Putamen (tissue), 1 donor: ENCODE data around the gene GATAD2A.
A peak's percentile ranks its signal among the peaks of the same experiment; 100 is the strongest.

Experiments used
- DNase-seq: peaks from one replicate; pipeline ENCODE4 v3.0.0-alpha.2; 2016; ENCODE audit warnings: low spot score

GATAD2A gene

DNA sequence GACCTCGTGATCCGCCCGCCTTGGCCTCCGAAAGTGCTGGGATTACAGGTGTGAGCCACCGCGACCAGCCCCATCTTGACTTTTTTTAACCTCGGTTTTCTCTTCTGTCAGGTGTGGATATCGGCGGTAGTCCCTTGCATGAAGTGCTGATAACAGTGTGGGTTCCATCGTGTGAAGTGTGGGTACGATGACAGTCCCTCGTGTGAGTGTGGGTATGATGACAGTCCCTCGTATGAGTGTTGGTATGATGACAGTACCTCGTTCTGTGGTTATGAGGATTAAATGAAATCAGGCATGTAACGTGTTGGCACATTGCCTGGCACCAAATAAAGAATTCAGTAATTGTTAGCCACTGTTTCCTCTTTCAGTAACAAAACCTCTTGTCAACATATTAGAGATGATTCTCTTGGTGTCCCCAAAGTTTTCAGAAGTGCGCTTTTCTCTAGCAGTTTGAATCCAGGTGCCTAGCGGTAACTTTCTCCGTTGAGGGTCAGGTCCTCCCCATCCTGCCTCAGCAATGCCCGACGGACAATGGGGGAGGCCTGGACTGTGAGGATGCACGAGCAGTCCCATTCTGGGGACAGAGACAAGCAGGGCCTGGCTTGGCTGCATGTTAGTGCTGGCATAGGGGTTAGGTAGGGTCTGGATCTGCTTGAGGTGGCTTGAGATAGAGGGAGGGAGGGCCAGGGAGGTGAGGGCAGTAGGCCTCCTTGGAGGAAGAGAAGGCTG is 15.3 kb downstream of the GATAD2A start:
- DNase-seq, result no peak

GRCh38 chr19:19421299-19421696 is 15.8 kb downstream of the GATAD2A start:
- no peak for DNase-seq

DNA sequence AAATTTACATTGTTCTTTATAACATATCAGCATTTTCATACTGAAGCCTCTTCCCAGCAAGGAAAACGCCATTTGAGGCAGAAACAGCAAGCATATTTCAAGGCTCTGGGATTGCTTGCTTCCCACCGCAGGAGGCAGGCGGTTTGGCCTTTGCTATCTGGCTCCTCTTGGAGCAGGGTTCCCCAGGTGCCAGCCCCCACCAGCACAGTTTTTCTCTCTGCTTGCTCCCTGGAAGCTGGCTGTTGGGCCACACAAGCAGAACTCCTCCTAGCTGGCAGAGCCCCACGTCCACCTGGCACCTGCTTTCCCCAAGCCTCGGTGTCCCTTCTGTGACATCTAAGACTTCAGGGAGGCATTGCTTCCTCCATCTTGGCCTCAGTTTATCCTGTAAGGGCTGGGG is 16.7 kb downstream of the GATAD2A start:
- DNase-seq, result no peak

GRCh38 chr19:19423322-19423721 is 17.8 kb downstream of the GATAD2A start:
- DNase-seq, result peak; percentile 15

- DNase-seq, result no peak
These were observed 19.8 kb downstream of the GATAD2A start for GRCh38 chr19:19425170-19425875.

DNA sequence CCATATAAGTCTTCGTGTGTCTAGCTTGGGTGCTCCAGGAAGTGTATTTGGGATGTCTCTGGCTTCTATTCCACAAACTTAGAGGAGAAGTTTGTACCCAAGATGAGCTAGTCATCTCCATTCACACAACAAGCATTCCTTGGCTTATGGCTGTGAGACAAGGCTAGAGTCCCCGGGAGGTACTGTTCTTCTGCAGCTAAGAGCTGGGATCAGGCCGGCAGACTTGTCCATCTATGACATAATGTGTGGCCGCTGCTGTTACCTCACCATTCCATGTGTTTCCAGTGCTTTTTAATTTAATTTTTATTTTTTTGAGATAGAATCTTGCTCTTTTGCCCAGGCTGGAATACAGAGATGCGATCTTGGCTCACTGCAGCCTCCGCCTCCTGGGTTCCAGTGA is 20.7 kb downstream of the GATAD2A start:
- no peak for DNase-seq

DNA sequence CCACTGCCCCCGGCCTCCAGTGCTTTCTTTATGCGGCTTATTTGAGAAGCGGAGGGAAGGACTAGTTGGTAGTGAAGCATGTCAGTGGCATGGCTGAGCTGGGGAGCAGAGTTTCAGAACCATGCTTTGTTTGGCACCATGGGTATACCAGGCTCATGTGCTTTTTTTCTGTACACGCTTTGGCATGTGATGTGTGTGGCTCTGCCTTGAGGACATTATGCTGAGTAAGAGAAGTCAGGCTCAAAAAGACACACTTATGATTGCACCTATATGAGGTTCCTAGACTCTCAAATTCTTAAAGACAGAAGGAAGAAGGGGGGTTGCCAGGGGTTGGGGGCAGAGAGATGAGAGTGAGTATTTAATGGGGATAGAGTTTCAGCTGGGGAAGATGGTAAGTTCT is 21.3 kb downstream of the GATAD2A start:
- DNase-seq, result no peak

GRCh38 chr19:19427302-19427701 is 21.8 kb downstream of the GATAD2A start:
- DNase-seq, result no peak

DNA sequence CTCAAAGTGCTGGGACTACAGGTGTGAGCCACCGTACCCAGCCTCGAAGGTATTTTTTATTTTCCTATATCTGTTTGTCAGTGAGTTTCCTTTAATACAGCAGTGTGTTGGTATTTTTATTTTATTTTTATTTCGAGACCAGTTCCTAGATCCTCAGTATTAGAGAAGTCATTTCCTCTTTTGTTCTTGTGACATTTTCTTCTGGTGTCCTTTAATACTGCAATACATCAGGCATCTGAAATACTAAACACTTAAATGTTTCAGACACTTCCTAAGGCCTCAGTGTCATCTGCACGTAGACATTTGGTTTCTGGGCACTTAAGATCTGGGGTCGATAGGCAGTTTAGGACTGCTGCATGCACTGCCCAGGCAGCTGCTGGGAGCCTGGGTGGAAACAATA is 22.5 kb downstream of the GATAD2A start:
- DNase-seq, result no peak

- DNase-seq, result no peak
These were observed 23.3 kb downstream of the GATAD2A start for GRCh38 chr19:19428746-19429145.

- DNase-seq, result no peak
These were observed 23.9 kb downstream of the GATAD2A start for GRCh38 chr19:19429361-19429760.

- no peak for DNase-seq
These were observed 27.3 kb downstream of the GATAD2A start for GRCh38 chr19:19432732-19433131.

GRCh38 chr19:19433666-19434213 is 28.3 kb downstream of the GATAD2A start:
- no peak for DNase-seq

- DNase-seq, result no peak
These were observed 29.1 kb downstream of the GATAD2A start for GRCh38 chr19:19434483-19435045.

GRCh38 chr19:19436137-19436691 is 30.7 kb downstream of the GATAD2A start:
- DNase-seq, result no peak

- no peak for DNase-seq
These were observed 33.1 kb downstream of the GATAD2A start for GRCh38 chr19:19438366-19439175.

GRCh38 chr19:19439176-19439482 is 33.7 kb downstream of the GATAD2A start:
- DNase-seq, result no peak

DNA sequence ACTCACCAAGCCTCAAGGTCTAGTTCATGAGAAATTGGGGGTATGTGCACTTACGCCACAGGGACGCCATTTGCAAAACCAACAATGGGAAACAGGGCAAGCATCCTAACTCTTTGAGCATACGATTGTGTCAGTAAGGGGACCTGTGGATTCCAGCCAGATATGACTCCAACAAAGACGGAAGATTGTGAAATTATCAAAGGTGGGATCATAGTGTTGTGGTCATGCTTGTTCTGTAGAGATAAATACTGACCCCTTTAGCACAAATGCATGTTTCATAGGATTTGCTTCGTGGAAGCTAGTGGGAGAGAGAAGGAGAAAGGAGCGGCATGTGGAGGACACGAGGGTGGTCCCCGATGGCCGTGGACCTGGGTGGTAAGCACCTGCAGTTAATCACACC is 37.8 kb downstream of the GATAD2A start:
- DNase-seq, result no peak

GRCh38 chr19:19443902-19444680 is 38.6 kb downstream of the GATAD2A start:
- DNase-seq, result no peak

GRCh38 chr19:19444681-19445155 is 39.2 kb downstream of the GATAD2A start:
- no peak for DNase-seq

- no peak for DNase-seq
These were observed 39.8 kb downstream of the GATAD2A start for GRCh38 chr19:19445288-19445687.
